GM12878 (cell line): ENCODE data around the gene ANO9. TPM values are rescaled to one million over a fixed set of nuclear protein-coding genes. Genes with fewer than 3 reads are reported as not detected.

ENCODE experiments used
- ATAC-seq: fragments of 200-7000 bp; cut with Tn5 transposase; 3 replicates; pipeline ENCODE4 v1.9.1; 2020; ENCODE audit warnings: mild to moderate bottlenecking, moderate library complexity
- BruUV-seq: library from RNA; stranded (reverse); fragments of 400-500 nt; replicated peaks from 2 replicates; lab custom pipeline; 2021; lab: Mats Ljungman, UMichigan
- CTCF ChIA-PET: fragments of 300-600 bp; sonication (Branson Sonifier 250); formaldehyde crosslinking; extraction: SDS; loops from one replicate; lab custom pipeline; 2021; ENCODE audit warnings: inconsistent platforms; lab: Yijun Ruan, JAX
- POLR2A ChIA-PET: fragments of 350-600 bp; formaldehyde crosslinking; extraction: SDS; loops from one replicate; lab custom pipeline; 2021; ENCODE audit warnings: inconsistent platforms; lab: Charles Lee
- RAD21 ChIA-PET: fragments of 300-600 bp; sonication (Branson Sonifier 250); formaldehyde crosslinking; loops from one replicate; lab custom pipeline; 2023; ENCODE audit warnings: antibody characterized with exemption; ENCODE audit not compliant: unreplicated experiment; lab: Charles Lee
- SMC1A ChIA-PET: fragments of 300-600 bp; sonication (Branson Sonifier 250); formaldehyde crosslinking; loops from one replicate; lab custom pipeline; 2023; ENCODE audit not compliant: unreplicated experiment, uncharacterized antibody; lab: Charles Lee
- DNase-seq: peaks from one replicate; pipeline ENCODE4 v3.0.0-alpha.2; 2011; ENCODE audit warnings: low read depth, low spot score
- FAIRE-seq: peaks from 3 replicates; lab custom pipeline; 2011; peaks lifted over from hg19 to GRCh38; lab: Jason Lieb, UNC
- H2AFZ ChIP-seq: 2 replicates; pipeline ENCODE4 v1.6.0; 2011; ENCODE audit warnings: low read depth, low read length, control low read depth; ENCODE audit not compliant: control insufficient read depth
- H3K27ac ChIP-seq: 2 replicates; pipeline ENCODE4 v1.5.1; 2011; ENCODE audit warnings: control low read depth; ENCODE audit not compliant: control insufficient read depth, insufficient read depth
- H3K27me3 ChIP-seq, 2 experiments: replicated peaks in 1 of 2; 2 replicates each; pipeline versions ENCODE4 v1.6.0 to v1.6.1; 2011; ENCODE audit warnings: low read length in 1 of 2; ENCODE audit not compliant: control insufficient read depth in 2 of 2, insufficient read depth in 2 of 2
- H3K36me3 ChIP-seq, 2 experiments: 2 replicates each; pipeline ENCODE4 v1.5.1; 2011; ENCODE audit warnings: low read length in 1 of 2; ENCODE audit not compliant: control insufficient read depth in 2 of 2, insufficient read depth in 2 of 2
- H3K4me1 ChIP-seq: 2 replicates; pipeline ENCODE4 v1.6.1; 2011; ENCODE audit warnings: mild to moderate bottlenecking, low read length, moderate library complexity, mixed read lengths; ENCODE audit not compliant: control insufficient read depth, insufficient read depth
- H3K4me2 ChIP-seq: 2 replicates; pipeline ENCODE4 v1.6.0; 2011; ENCODE audit warnings: control low read depth; ENCODE audit not compliant: control insufficient read depth, insufficient read depth
- H3K4me3 ChIP-seq: fragments of 200-600 bp; sonication (generic); 2 replicates; pipeline ENCODE4 v1.5.1; 2016
- H3K79me2 ChIP-seq: 2 replicates; pipeline ENCODE4 v1.6.0; 2011; ENCODE audit warnings: low read length; ENCODE audit not compliant: control insufficient read depth, insufficient read depth
- H3K9ac ChIP-seq: 2 replicates; pipeline ENCODE4 v1.8.0; 2011; ENCODE audit warnings: low read length, control low read depth, mixed read lengths; ENCODE audit not compliant: control insufficient read depth, insufficient read depth
- H3K9me3 ChIP-seq: replicated peaks from 3 replicates; pipeline ENCODE4 v1.5.1; 2011; ENCODE audit warnings: mild to moderate bottlenecking, low read length; ENCODE audit not compliant: control insufficient read depth, insufficient read depth
- H4K20me1 ChIP-seq: 2 replicates; pipeline ENCODE4 v1.6.0; 2011; ENCODE audit not compliant: control insufficient read depth, insufficient read depth
- ASH2L ChIP-seq: fragments of 300-600, 200-600 bp; sonication (generic); IDR thresholded peaks from 2 replicates; pipeline ENCODE4 v1.6.1; 2017; ENCODE audit warnings: low read depth, mild to moderate bottlenecking, borderline replicate concordance
- ATF2 ChIP-seq: IDR thresholded peaks from 2 replicates; pipeline ENCODE4 v1.6.1; 2012; ENCODE audit warnings: low read length, inconsistent platforms
- CREM ChIP-seq: IDR thresholded peaks from 2 replicates; pipeline ENCODE4 v1.6.1; 2014; ENCODE audit warnings: antibody characterized with exemption, low read depth
- DPF2 ChIP-seq: fragments of 450-650 bp; IDR thresholded peaks from 2 replicates; pipeline ENCODE4 v1.6.1; 2017; ENCODE audit warnings: mild to moderate bottlenecking
- LARP7 ChIP-seq: fragments of 450-650 bp; IDR thresholded peaks from 2 replicates; pipeline ENCODE4 v1.6.1; 2017; ENCODE audit warnings: mild to moderate bottlenecking
- PKNOX1 ChIP-seq: fragments of 450-650 bp; IDR thresholded peaks from 2 replicates; pipeline ENCODE4 v1.6.1; 2016; ENCODE audit warnings: mild to moderate bottlenecking
- STAT1 ChIP-seq: fragments of 450-650 bp; conservative IDR thresholded peaks from 2 replicates; pipeline ENCODE4 v1.6.1; 2014; ENCODE audit warnings: antibody characterized with exemption, mild to moderate bottlenecking
- ZNF687 ChIP-seq: fragments of 450-650 bp; IDR thresholded peaks from 2 replicates; pipeline ENCODE4 v1.6.1; 2017; ENCODE audit warnings: mild to moderate bottlenecking, moderate library complexity
- WGBS: methylation state at CpG from one replicate; pipeline ENCODE4 v1.1.6; 2016; ENCODE audit warnings: low lambda C conversion rate; ENCODE audit not compliant: insufficient replicate concordance, insufficient coverage; ENCODE audit errors: missing lambda C conversion rate; 5-methylcytosine and 5-hydroxymethylcytosine counted together
- in situ Hi-C: fragments of 300-500 bp; cut with MboI; formaldehyde crosslinking; loops from 9 replicates; pipeline ENCODE4 v1.14.3; 2018; ENCODE audit warnings: mixed read lengths
- intact Hi-C: fragments of 100-400 bp; cut with micrococcal nuclease; formaldehyde crosslinking; loops from one replicate; pipeline ENCODE4 v1.14.2; 2022; ENCODE audit not compliant: unreplicated experiment
- polyA plus RNA-seq, 11 experiments: library from polyadenylated mRNA; depleted of rRNA in 4 of 11; unstranded in 6 of 11; stranded (reverse) in 5 of 11; fragments of >200 nt; fragmentation: Nextera tagmentation in 4 of 11; fragmentation: Illumina TruSeq in 1 of 11; extraction: Ambion mirVana in 4 of 11; extraction: Trizol in 1 of 11; gene quantifications; 1 replicate in 1 of 11; 2 replicates in 10 of 11; pipeline versions ENCODE4 v1.2.1 to v1.2.3, GENCODE V29; 2011 to 2016; ENCODE audit warnings: inconsistent platforms in 2 of 11, missing spikeins in 2 of 11, low read depth in 1 of 11
- total RNA-seq, 4 experiments: library from RNA; depleted of rRNA in 3 of 4; stranded (reverse); fragments of >200 nt in 3 of 4; fragmentation: Illumina TruSeq in 1 of 4; extraction: Trizol in 1 of 4; gene quantifications; 2 replicates each; pipeline versions ENCODE4 v1.2.1 to v1.2.3, GENCODE V29; 2013 to 2021
- TF ChIP-seq, protein P1 (sequence below): fragments of 450-650 bp; IDR thresholded peaks from 2 replicates; pipeline ENCODE4 v1.6.1; 2017; ENCODE audit warnings: mild to moderate bottlenecking, low read depth, inconsistent platforms; ENCODE audit not compliant: poor library complexity, severe bottlenecking

The ANO9 gene
- total and polyA plus RNA-seq, 10 of the 15 experiments (the other 5 are each of a cell fraction or from before 2014, with no cell fraction given) = 0.21 to 42.3 (median 12.0) TPM

GRCh38 chr11:428295-428694, 13.5 kb downstream of the ANO9 start:
- Histone ChIP-seq H3K9ac (no peak overlapping the region), H2AFZ (no peak overlapping the region), H3K27me3 (no peaks in the 10 kb centered on the region), H3K9me3 (no peaks in the 10 kb centered on the region), H3K36me3 (no peaks in the 10 kb centered on the region), H3K4me2 (no peak overlapping the region), H4K20me1 (no peaks in the 10 kb centered on the region), H3K27ac (no peak overlapping the region), H3K79me2 (no peaks in the 10 kb centered on the region), H3K4me1 (no peaks in the 10 kb centered on the region), H3K4me3 (no peak overlapping the region)
- no TSS peak for BruUV-seq
- DNase-seq (no peak), ATAC-seq (no peak), FAIRE-seq (no peak)
- RAD21 ChIA-PET = no interaction called here
- 90% methylated on average over 23 of the region's 24 CpGs for WGBS
- TF ChIP-seq LARP7 (no peak), PKNOX1 (no peak)
- intact Hi-C loops = no loop called here
- POLR2A ChIA-PET = no interaction called here
- SMC1A ChIA-PET = no interaction called here
- CTCF ChIA-PET = no interaction called here
- in situ Hi-C loops = no loop called here

DNA sequence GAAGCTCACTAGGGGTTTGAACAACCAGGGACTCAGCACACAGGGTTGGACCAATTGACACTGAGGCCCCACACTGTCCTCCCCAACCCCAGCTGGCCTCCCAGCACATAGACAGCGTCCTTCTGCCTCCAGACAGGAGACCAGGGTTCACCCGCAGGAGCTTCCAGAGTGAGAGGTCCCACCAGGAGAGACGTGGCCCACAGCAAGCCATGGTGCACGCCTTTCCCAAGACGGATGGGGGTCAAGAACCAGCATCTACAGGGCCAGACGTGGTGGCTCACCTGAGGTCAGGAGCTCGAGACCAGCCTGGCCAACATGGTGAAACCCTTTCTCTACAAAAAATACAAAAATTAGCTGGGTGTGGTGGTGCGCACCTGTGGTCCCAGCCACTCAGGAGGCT, 15.0 kb downstream of the ANO9 start:
- no peak for FAIRE-seq
- POLR2A ChIA-PET = no interaction called here
- BruUV-seq = no TSS peak
- TF ChIP-seq DPF2 (no peak), STAT1 (no peak), ASH2L (no peak), ZNF687 (no peak), ATF2 (no peak), CREM (no peak)
- TF ChIP-seq, protein P1, sequence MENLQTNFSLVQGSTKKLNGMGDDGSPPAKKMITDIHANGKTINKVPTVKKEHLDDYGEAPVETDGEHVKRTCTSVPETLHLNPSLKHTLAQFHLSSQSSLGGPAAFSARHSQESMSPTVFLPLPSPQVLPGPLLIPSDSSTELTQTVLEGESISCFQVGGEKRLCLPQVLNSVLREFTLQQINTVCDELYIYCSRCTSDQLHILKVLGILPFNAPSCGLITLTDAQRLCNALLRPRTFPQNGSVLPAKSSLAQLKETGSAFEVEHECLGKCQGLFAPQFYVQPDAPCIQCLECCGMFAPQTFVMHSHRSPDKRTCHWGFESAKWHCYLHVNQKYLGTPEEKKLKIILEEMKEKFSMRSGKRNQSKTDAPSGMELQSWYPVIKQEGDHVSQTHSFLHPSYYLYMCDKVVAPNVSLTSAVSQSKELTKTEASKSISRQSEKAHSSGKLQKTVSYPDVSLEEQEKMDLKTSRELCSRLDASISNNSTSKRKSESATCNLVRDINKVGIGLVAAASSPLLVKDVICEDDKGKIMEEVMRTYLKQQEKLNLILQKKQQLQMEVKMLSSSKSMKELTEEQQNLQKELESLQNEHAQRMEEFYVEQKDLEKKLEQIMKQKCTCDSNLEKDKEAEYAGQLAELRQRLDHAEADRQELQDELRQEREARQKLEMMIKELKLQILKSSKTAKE = no peak

More for the DNA sequence above, 15.0 kb downstream of the ANO9 start:
- H3K36me3 ChIP-seq = no peaks in the 10 kb centered on the region
- ChIA-PET CTCF (interaction anchor here (0.6 kb wide), 1 partner anchor 92 kb away, joined by 4 read pairs; no protein-coding TSS in a partner anchor), RAD21 (no interaction called here), SMC1A (no interaction called here)
- no peak overlapping the region for H2AFZ ChIP-seq
- intact Hi-C loops (no loop called here), in situ Hi-C loops (no loop called here)
- no peak overlapping the region for H3K4me3 ChIP-seq
- no peaks in the 10 kb centered on the region for H3K79me2 ChIP-seq
- no peaks in the 10 kb centered on the region for H4K20me1 ChIP-seq
- no peak for ATAC-seq
- no peak overlapping the region for H3K4me2 ChIP-seq
- 53% methylated on average over 8 of the region's 8 CpGs for WGBS
- no peak overlapping the region for H3K9ac ChIP-seq
- no peaks in the 10 kb centered on the region for H3K9me3 ChIP-seq
- no peak for DNase-seq
- H3K27me3 ChIP-seq = no peaks in the 10 kb centered on the region
- no peak overlapping the region for H3K27ac ChIP-seq
- no peaks in the 10 kb centered on the region for H3K4me1 ChIP-seq
